H9 (cell line): ENCODE results near the gene EVX2. TPM values are rescaled to one million over a fixed set of nuclear protein-coding genes. Genes with fewer than 3 reads are reported as not detected.

ENCODE experiments used
- DNase-seq: peaks from one replicate; pipeline ENCODE4 v3.0.0-alpha.2; 2017
- H2AFZ ChIP-seq: one replicate; pipeline ENCODE4 v1.6.1; 2013; ENCODE audit warnings: mild to moderate bottlenecking, low read length, control low read depth, moderate library complexity
- H2AK5ac ChIP-seq: 2 replicates; pipeline ENCODE4 v1.6.1; 2013; ENCODE audit warnings: low read length, control low read depth, mixed read lengths; ENCODE audit not compliant: insufficient read length
- H2BK120ac ChIP-seq: one replicate; pipeline ENCODE4 v1.6.1; 2013; ENCODE audit warnings: low read depth, mild to moderate bottlenecking, low read length, control low read depth, inconsistent platforms; ENCODE audit not compliant: poor library complexity, severe bottlenecking
- H2BK12ac ChIP-seq: 2 replicates; pipeline ENCODE4 v1.6.1; 2013; ENCODE audit warnings: low read length, control low read depth, mixed read lengths, low read depth; ENCODE audit not compliant: insufficient read length
- H2BK15ac ChIP-seq: 2 replicates; pipeline ENCODE4 v1.6.1; 2013; ENCODE audit warnings: low read depth, low read length, control low read depth
- H2BK20ac ChIP-seq: one replicate; pipeline ENCODE4 v1.6.1; 2013; ENCODE audit warnings: low read depth, mild to moderate bottlenecking, low read length, control low read depth, inconsistent platforms; ENCODE audit not compliant: poor library complexity, severe bottlenecking
- H2BK5ac ChIP-seq: 2 replicates; pipeline ENCODE4 v1.6.1; 2013; ENCODE audit warnings: low read length, control low read depth, mixed read lengths; ENCODE audit not compliant: insufficient read length
- H3K14ac ChIP-seq: 2 replicates; pipeline ENCODE4 v1.6.1; 2013; ENCODE audit warnings: low read length, control low read depth; ENCODE audit not compliant: insufficient read depth
- H3K18ac ChIP-seq: 2 replicates; pipeline ENCODE4 v1.6.1; 2013; ENCODE audit warnings: low read depth, mild to moderate bottlenecking, mixed read lengths, low read length, control low read depth; ENCODE audit not compliant: insufficient read length
- H3K23ac ChIP-seq: 2 replicates; pipeline ENCODE4 v1.6.1; 2013; ENCODE audit warnings: low read length, control low read depth, mixed read lengths, low read depth; ENCODE audit not compliant: insufficient read length
- H3K23me2 ChIP-seq: 2 replicates; pipeline ENCODE4 v1.6.1; 2013; ENCODE audit warnings: low read depth, mild to moderate bottlenecking, mixed read lengths, low read length, control low read depth; ENCODE audit not compliant: insufficient read length, poor library complexity, severe bottlenecking
- H3K27ac ChIP-seq: 2 replicates; pipeline ENCODE4 v1.5.1; 2013; ENCODE audit warnings: low read length, control low read depth, mixed read lengths, low read depth; ENCODE audit not compliant: insufficient read length
- H3K27me3 ChIP-seq: 2 replicates; pipeline ENCODE4 v1.6.1; 2013; ENCODE audit warnings: low read length, control low read depth, inconsistent platforms; ENCODE audit not compliant: insufficient read depth
- H3K4ac ChIP-seq: 2 replicates; pipeline ENCODE4 v1.6.1; 2013; ENCODE audit warnings: low read depth, mild to moderate bottlenecking, control low read depth, inconsistent platforms, low read length, moderate library complexity
- H3K4me1 ChIP-seq: 2 replicates; pipeline ENCODE4 v1.6.1; 2013; ENCODE audit warnings: low read length, control low read depth, inconsistent platforms; ENCODE audit not compliant: insufficient read depth
- H3K4me2 ChIP-seq: 2 replicates; pipeline ENCODE4 v1.6.1; 2013; ENCODE audit warnings: low read length, control low read depth, mixed read lengths; ENCODE audit not compliant: insufficient read length, insufficient read depth
- H3K56ac ChIP-seq: 2 replicates; pipeline ENCODE4 v1.6.1; 2013; ENCODE audit warnings: low read depth, mild to moderate bottlenecking, mixed read lengths, low read length, control low read depth; ENCODE audit not compliant: insufficient read length
- H3K79me1 ChIP-seq: 2 replicates; pipeline ENCODE4 v1.6.1; 2013; ENCODE audit warnings: low read depth, mild to moderate bottlenecking, moderate library complexity, low read length, control low read depth, inconsistent platforms; ENCODE audit not compliant: insufficient read depth, poor library complexity, severe bottlenecking
- H3K79me2 ChIP-seq: 2 replicates; pipeline ENCODE4 v1.6.1; 2013; ENCODE audit warnings: low read length, control low read depth, inconsistent platforms; ENCODE audit not compliant: insufficient read depth
- H3K9ac ChIP-seq: 2 replicates; pipeline ENCODE4 v1.6.1; 2013; ENCODE audit warnings: low read length, control low read depth, mixed read lengths; ENCODE audit not compliant: insufficient read length; ENCODE audit errors: extremely low read depth
- H3K9me3 ChIP-seq: one replicate; pipeline ENCODE4 v1.6.1; 2013; ENCODE audit warnings: low read depth, low read length, inconsistent platforms; ENCODE audit not compliant: control insufficient read depth
- H3T11ph ChIP-seq: one replicate; pipeline ENCODE4 v1.6.1; 2013; ENCODE audit warnings: mild to moderate bottlenecking, low read length, control low read depth, inconsistent platforms
- H4K20me1 ChIP-seq: one replicate; pipeline ENCODE4 v1.6.1; 2013; ENCODE audit not compliant: control insufficient read depth, insufficient read length, insufficient read depth
- H4K5ac ChIP-seq: 2 replicates; pipeline ENCODE4 v1.6.1; 2013; ENCODE audit warnings: low read depth, mild to moderate bottlenecking, mixed read lengths, low read length, control low read depth; ENCODE audit not compliant: insufficient read length
- H4K8ac ChIP-seq: replicated peaks from 2 replicates; pipeline ENCODE4 v1.6.1; 2013; ENCODE audit warnings: low read length, control low read depth, mixed read lengths, low read depth; ENCODE audit not compliant: insufficient read length
- H4K91ac ChIP-seq: 2 replicates; pipeline ENCODE4 v1.6.1; 2013; ENCODE audit warnings: low read depth, mild to moderate bottlenecking, moderate library complexity, mixed read lengths, low read length, control low read depth; ENCODE audit not compliant: insufficient read length
- H3K27ac Mint-ChIP-seq, 3 experiments: 2 replicates in 2 of 3; 3 replicates in 1 of 3; pipeline ENCODE4 v1.8.0; 2020 to 2021; ENCODE audit warnings: mixed read lengths in 3 of 3, mild to moderate bottlenecking in 1 of 3, moderate library complexity in 1 of 3
- H3K27me3 Mint-ChIP-seq: 2 replicates; pipeline ENCODE4 v1.8.0; 2021; ENCODE audit warnings: low read depth, mild to moderate bottlenecking, moderate library complexity, mixed read lengths
- H3K36me3 Mint-ChIP-seq, 3 experiments: 2 replicates in 2 of 3; 3 replicates in 1 of 3; pipeline ENCODE4 v1.8.0; 2020 to 2021; ENCODE audit warnings: low read depth in 3 of 3, mixed read lengths in 3 of 3; ENCODE audit not compliant: insufficient read depth in 1 of 3
- H3K4me1 Mint-ChIP-seq, 2 experiments: 2 replicates each; pipeline ENCODE4 v1.8.0; 2020; ENCODE audit warnings: mixed read lengths in 2 of 2
- H3K4me3 Mint-ChIP-seq, 2 experiments: 2 replicates in 1 of 2; 3 replicates in 1 of 2; pipeline ENCODE4 v1.8.0; 2020 to 2021; ENCODE audit warnings: mild to moderate bottlenecking in 2 of 2, mixed read lengths in 2 of 2, moderate library complexity in 1 of 2
- H3K9me3 Mint-ChIP-seq, 2 experiments: 2 replicates in 1 of 2; 3 replicates in 1 of 2; pipeline ENCODE4 v1.8.0; 2020; ENCODE audit warnings: mild to moderate bottlenecking in 2 of 2, mixed read lengths in 2 of 2, moderate library complexity in 1 of 2
- CTCF ChIP-seq: fragments of 200-600 bp; sonication (generic); conservative IDR thresholded peaks from 3 replicates; pipeline ENCODE4 v1.8.0; 2021; ENCODE audit warnings: antibody characterized with exemption, mild to moderate bottlenecking
- WGBS: extraction: QIAGEN DNeasy Blood & Tissue Kit; methylation state at CpG from one replicate; pipeline ENCODE4 v1.1.7; 2013; ENCODE audit warnings: missing lambda C conversion rate, low lambda C conversion rate, mixed read lengths; ENCODE audit not compliant: insufficient read length; ENCODE audit errors: extremely low coverage; 5-methylcytosine and 5-hydroxymethylcytosine counted together
- total RNA-seq: library from RNA; stranded (reverse); gene quantifications from 2 replicates; pipeline ENCODE4 v1.2.1, GENCODE V29; 2021

The EVX2 gene
- total RNA-seq, 1 experiment from 2014 or later: not detected

GRCh38 chr2:176101216-176101830 lies 17.6 kb upstream of the EVX2 start:
- TF ChIP-seq CTCF: no peak
- no peaks in the 10 kb centered on the region for H3K79me2 ChIP-seq
- no peak overlapping the region for H4K91ac ChIP-seq
- Mint-ChIP-seq H3K27ac (no peak overlapping the region), H3K4me1 (peaks cover 32 to 50% of the 10 kb centered on the region in 2 experiments), H3K36me3 (no peaks in the 10 kb centered on the region; a peak in 2 of 7 replicates), H3K27me3 (peaks cover 99% of the 10 kb centered on the region), H3K4me3 (no peak overlapping the region), H3K9me3 (peaks cover 5 to 23% of the 10 kb centered on the region in 2 experiments)
- no peak overlapping the region for H3K56ac ChIP-seq
- no peak overlapping the region for H2BK5ac ChIP-seq
- no peaks in the 10 kb centered on the region for H3K79me1 ChIP-seq
- H4K5ac ChIP-seq: no peak overlapping the region
- DNase-seq: no peak
- H2AK5ac ChIP-seq: no peak overlapping the region
- no peak overlapping the region for H3T11ph ChIP-seq
- no peak overlapping the region for H3K4me2 ChIP-seq
- H3K4me1 ChIP-seq: peaks cover 3% of the 10 kb centered on the region; the same call in 1 of the 2 replicates
- no CpG with 5 or more reads among the region's 2 CpGs for whole genome bisulfite sequencing
- peaks cover 5% of the 10 kb centered on the region for H3K23me2 ChIP-seq
- no peak overlapping the region for H3K18ac ChIP-seq
- no peak overlapping the region for H3K4ac ChIP-seq
- peaks cover 90% of the 10 kb centered on the region for H3K27me3 ChIP-seq
- H4K8ac ChIP-seq: no peak overlapping the region
- H2BK20ac ChIP-seq: no peak overlapping the region
- H3K14ac ChIP-seq: no peak overlapping the region
- H4K20me1 ChIP-seq: no peaks in the 10 kb centered on the region
- no peak overlapping the region for H2BK120ac ChIP-seq
- no peak overlapping the region for H3K9ac ChIP-seq
- H2BK15ac ChIP-seq: no peak overlapping the region
- H3K23ac ChIP-seq: no peak overlapping the region
- no peak overlapping the region for H2AFZ ChIP-seq
- H2BK12ac ChIP-seq: no peak overlapping the region
- no peaks in the 10 kb centered on the region for H3K9me3 ChIP-seq
- no peak overlapping the region for H3K27ac ChIP-seq
